Measurements from ENCODE around the gene RALGPS2. TPM values are rescaled to one million over a fixed set of nuclear protein-coding genes. Genes with fewer than 3 reads are reported as not detected.

Gene RALGPS2
- total RNA-seq, 1 donor from 2014 or later = 78.7 TPM

DNA sequence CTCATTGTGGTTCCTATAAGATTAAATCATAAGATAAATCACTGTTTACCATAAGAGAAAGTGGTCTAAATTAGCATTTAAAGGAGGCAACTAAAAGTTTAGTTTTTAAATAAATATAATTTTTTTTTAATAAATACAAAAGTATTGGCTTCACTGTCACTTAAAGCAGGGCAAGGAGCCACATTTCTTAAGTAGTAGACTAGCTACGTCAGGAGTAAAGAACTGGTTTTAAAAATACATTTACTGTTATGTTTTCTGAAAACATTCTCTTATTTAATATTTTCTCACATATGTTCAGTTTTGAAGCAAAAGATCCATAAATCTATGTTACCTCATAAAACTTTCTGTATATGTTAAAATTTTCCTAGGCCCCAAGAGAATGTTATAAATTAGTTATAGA lies 143.7 kb downstream of the RALGPS2 start:
- peaks cover 37% of the 10 kb centered on the region for H3K4me1 ChIP-seq
- Mint-ChIP-seq H3K4me3 (no peak overlapping the region), H3K9me3 (no peaks in the 10 kb centered on the region), H3K36me3 (peaks cover 2% of the 10 kb centered on the region), H3K27me3 (ENCODE audit: insufficient read depth, low read depth) (no peaks in the 10 kb centered on the region), H3K27ac (no peak overlapping the region), H3K4me1 (peaks cover 28% of the 10 kb centered on the region)
- H3K9me3 ChIP-seq (ENCODE audit: low read depth) = no peaks in the 10 kb centered on the region
- H4K20me1 ChIP-seq (ENCODE audit: low read depth) = peaks cover 20% of the 10 kb centered on the region
- H3K9ac ChIP-seq = no peak overlapping the region
- H2AFZ ChIP-seq (replicated peaks) = no peak overlapping the region
- H3K4me3 ChIP-seq = no peak overlapping the region
- no peak for DNase-seq (ENCODE audit: low spot score)
- no peaks in the 10 kb centered on the region for H3K36me3 ChIP-seq
- H3K27me3 ChIP-seq = no peaks in the 10 kb centered on the region
- H3K79me2 ChIP-seq (ENCODE audit: low read depth) = no peaks in the 10 kb centered on the region
- H3F3A ChIP-seq (ENCODE audit: low read depth) = no peaks in the 10 kb centered on the region
- TF ChIP-seq EZH2 (IDR thresholded peaks at IDR 0.05) (no peak), EZH2phosphoT487 (IDR thresholded peaks at IDR 0.05) (no peak)
- TF ChIP-seq, protein P1, sequence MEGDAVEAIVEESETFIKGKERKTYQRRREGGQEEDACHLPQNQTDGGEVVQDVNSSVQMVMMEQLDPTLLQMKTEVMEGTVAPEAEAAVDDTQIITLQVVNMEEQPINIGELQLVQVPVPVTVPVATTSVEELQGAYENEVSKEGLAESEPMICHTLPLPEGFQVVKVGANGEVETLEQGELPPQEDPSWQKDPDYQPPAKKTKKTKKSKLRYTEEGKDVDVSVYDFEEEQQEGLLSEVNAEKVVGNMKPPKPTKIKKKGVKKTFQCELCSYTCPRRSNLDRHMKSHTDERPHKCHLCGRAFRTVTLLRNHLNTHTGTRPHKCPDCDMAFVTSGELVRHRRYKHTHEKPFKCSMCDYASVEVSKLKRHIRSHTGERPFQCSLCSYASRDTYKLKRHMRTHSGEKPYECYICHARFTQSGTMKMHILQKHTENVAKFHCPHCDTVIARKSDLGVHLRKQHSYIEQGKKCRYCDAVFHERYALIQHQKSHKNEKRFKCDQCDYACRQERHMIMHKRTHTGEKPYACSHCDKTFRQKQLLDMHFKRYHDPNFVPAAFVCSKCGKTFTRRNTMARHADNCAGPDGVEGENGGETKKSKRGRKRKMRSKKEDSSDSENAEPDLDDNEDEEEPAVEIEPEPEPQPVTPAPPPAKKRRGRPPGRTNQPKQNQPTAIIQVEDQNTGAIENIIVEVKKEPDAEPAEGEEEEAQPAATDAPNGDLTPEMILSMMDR (IDR thresholded peaks at IDR 0.05) = no peak
- peak overlapping the region; percentile 10 for H3K27ac ChIP-seq
- peak overlapping the region; percentile 33 for H3K4me2 ChIP-seq

DNA sequence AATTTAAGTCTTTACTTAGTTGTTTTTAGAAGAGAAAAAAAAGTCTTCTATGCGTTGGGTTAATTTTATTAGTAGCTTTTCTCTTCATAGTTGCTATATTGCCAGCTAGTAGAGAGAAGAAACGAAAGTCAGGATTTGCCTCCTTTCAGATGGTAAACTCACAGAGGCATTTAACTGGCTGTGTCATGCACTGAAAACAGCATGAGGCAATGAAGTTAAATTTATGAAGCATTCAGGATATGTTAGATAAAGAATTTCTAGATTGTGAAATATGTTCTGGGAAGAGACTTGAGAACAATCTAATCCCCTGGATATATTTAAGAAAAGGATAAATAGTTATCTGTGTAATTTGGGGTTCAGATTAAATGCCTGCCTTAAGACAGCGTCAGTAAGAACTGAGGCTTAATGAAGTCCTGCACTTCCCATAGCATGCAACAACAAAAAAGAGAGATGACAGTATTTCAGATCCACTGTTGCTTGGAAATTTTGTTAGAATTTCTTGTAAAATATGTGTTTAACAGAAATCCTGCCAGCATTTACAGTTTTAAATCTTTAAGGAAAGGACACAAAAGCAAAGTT lies 144.2 kb downstream of the RALGPS2 start:
- H3K4me1 Mint-ChIP-seq = peaks cover 28% of the 10 kb centered on the region
- no peak overlapping the region for H3K4me3 ChIP-seq
- peaks cover 37% of the 10 kb centered on the region for H3K4me1 ChIP-seq
- no peaks in the 10 kb centered on the region for H3K27me3 Mint-ChIP-seq (ENCODE audit: insufficient read depth, low read depth)
- no peaks in the 10 kb centered on the region for H3F3A ChIP-seq (ENCODE audit: low read depth)
- H3K36me3 Mint-ChIP-seq = peaks cover 4% of the 10 kb centered on the region
- no peaks in the 10 kb centered on the region for H3K9me3 Mint-ChIP-seq
- peak overlapping the region; percentile 7 for H3K27ac ChIP-seq
- DNase-seq (ENCODE audit: low spot score) = peak; percentile 8
- TF ChIP-seq, protein P1 (IDR thresholded peaks at IDR 0.05) = no peak
- TF ChIP-seq EZH2 (IDR thresholded peaks at IDR 0.05) (no peak), EZH2phosphoT487 (IDR thresholded peaks at IDR 0.05) (no peak)
- no peaks in the 10 kb centered on the region for H3K9me3 ChIP-seq (ENCODE audit: low read depth)
- H3K79me2 ChIP-seq (ENCODE audit: low read depth) = no peaks in the 10 kb centered on the region
- no peak overlapping the region for H2AFZ ChIP-seq (replicated peaks)
- peaks cover 20% of the 10 kb centered on the region for H4K20me1 ChIP-seq (ENCODE audit: low read depth)
- H3K4me2 ChIP-seq = peak overlapping the region; percentile 33
- no peak overlapping the region for H3K4me3 Mint-ChIP-seq
- no peak overlapping the region for H3K9ac ChIP-seq
- H3K27ac Mint-ChIP-seq = no peak overlapping the region
- H3K36me3 ChIP-seq = no peaks in the 10 kb centered on the region
- no peaks in the 10 kb centered on the region for H3K27me3 ChIP-seq

DNA sequence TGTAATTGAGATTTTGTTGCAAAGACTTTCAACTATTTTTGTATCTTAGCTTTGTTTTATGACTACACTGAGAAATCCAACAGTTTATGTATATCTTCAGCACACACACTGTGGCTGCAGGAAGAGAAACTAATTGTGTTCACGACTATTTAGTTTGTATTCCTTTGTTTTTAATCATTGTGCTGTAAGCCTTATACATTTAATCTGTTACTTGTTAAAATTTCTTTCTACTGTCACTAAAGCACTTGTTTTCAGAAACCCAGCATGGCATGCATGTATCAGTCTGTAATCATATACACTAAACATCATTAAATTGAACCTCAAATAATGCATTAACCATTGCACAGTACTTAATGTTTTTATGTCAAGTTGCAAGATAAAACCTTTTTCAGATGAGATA lies 145.2 kb downstream of the RALGPS2 start:
- Mint-ChIP-seq H3K27ac (no peak overlapping the region), H3K9me3 (no peaks in the 10 kb centered on the region), H3K4me3 (peak overlapping the region; percentile 36), H3K4me1 (peaks cover 28% of the 10 kb centered on the region), H3K36me3 (peaks cover 4% of the 10 kb centered on the region), H3K27me3 (ENCODE audit: insufficient read depth, low read depth) (no peaks in the 10 kb centered on the region)
- H3K27ac ChIP-seq = no peak overlapping the region
- H2AFZ ChIP-seq (replicated peaks) = no peak overlapping the region
- no peak for DNase-seq (ENCODE audit: low spot score)
- H3K9me3 ChIP-seq (ENCODE audit: low read depth) = no peaks in the 10 kb centered on the region
- peaks cover 20% of the 10 kb centered on the region for H4K20me1 ChIP-seq (ENCODE audit: low read depth)
- no peak overlapping the region for H3K9ac ChIP-seq
- H3K36me3 ChIP-seq = no peaks in the 10 kb centered on the region
- no peak overlapping the region for H3K4me2 ChIP-seq
- H3K4me1 ChIP-seq = peaks cover 37% of the 10 kb centered on the region
- H3K79me2 ChIP-seq (ENCODE audit: low read depth) = no peaks in the 10 kb centered on the region
- no peaks in the 10 kb centered on the region for H3K27me3 ChIP-seq
- no peak overlapping the region for H3K4me3 ChIP-seq
- H3F3A ChIP-seq (ENCODE audit: low read depth) = no peaks in the 10 kb centered on the region
- TF ChIP-seq EZH2phosphoT487 (IDR thresholded peaks at IDR 0.05) (no peak), EZH2 (IDR thresholded peaks at IDR 0.05) (no peak)
- TF ChIP-seq, protein P1 (IDR thresholded peaks at IDR 0.05) = no peak

Data from neural progenitor cell (in vitro differentiated cells).